HuH-7 (cell line): ENCODE measurements around the gene ZNF280D.

Experiments
- DNase-seq: peaks from one replicate; pipeline ENCODE4 v3.0.0; 2011; ENCODE audit warnings: low spot score

The ZNF280D gene

GRCh38 chr15:56639631-56640030 lies 93.7 kb downstream of the ZNF280D start:
- no peak for DNase-seq

DNA sequence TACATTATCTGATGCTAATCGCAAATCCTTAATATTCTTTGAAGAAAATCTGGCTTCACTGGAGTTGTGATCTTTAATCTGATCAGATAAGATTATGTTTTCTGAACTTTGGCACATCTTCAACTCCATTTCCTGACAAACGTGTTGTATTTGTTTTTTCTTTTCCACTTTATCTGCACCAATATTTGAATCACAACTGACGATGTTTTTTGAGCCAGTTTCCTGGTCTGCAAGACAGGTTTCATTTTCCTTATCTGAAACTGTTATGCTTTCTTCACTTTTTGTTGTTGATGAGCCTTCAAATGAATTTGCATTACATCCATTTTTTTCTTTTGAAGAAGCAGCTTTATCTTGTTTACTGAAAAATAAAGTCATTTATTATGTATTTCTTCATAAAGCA lies 101.5 kb downstream of the ZNF280D start:
- no peak for DNase-seq

DNA sequence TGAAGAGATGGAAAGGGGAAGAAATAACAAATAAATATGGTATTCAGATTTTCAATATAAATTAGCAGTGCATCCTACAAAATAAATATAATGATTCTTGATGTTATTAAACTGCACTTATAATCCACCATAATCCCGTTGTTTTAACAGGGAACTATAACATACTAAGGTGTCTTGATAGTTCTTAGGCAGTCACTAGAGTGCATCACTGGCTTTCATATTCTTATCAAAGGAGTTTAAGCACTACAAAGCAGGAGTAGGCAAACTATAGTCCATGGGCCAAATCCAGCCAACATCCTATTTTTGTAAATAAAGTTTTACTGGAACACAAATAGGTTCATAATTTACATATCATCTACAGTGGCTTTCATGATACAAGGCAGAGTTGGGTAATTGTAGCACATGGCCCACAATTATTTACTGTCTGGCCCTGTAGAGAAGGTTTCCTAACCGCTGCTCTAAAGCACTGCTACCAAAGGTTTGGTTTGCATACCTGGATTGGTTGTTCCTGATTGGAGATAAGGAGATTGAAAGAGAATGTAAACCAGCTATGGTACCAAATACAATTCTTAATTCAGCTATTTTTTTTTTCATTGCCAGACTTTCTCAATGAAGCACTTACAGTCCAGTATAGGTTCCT lies 104.3 kb downstream of the ZNF280D start:
- DNase-seq = no peak

- DNase-seq = no peak
Observed at GRCh38 chr15:56619887-56620286, 113.4 kb downstream of the ZNF280D start.

DNA sequence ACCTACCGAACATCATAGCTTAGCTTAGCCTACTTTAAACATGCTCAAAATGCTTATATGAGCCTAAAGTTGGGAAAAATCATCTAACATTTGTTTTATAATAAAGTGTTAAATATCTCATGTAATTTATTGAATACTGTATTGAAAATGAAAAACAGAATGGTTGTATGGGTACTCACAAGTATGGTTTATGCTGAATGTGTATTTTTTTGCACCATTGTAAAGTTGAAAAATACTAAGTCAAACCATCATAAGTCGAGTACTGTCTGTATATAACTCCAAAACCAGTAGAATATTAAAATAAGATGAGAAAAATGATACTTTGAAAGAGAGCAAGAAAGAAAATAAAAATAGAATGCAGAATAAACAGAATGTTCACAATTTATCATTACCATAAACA lies 115.7 kb downstream of the ZNF280D start:
- DNase-seq = no peak

- no peak for DNase-seq
Observed at GRCh38 chr15:56616551-56616950, 116.8 kb downstream of the ZNF280D start.

- DNase-seq = no peak
Observed at GRCh38 chr15:56613811-56614210, 119.5 kb downstream of the ZNF280D start.

DNA sequence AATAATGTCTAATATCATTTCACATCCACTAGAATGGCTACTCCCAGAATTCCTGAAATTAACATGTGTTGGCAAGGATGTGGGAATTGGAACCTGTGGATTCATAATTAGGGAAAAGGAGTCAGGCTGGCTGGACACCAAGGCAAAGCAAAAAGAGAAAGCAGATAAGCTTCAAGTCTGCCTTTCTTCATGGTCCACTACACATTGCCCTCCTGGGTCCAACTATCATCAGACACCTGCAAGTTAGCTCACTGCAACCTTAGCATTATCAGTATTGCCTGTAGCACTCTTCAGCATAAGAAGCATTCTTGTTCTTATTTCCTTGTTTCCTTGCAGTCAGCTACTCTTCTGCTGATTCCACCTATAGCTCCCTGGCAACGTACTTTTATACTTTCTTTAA lies 124.3 kb downstream of the ZNF280D start:
- DNase-seq = no peak

DNA sequence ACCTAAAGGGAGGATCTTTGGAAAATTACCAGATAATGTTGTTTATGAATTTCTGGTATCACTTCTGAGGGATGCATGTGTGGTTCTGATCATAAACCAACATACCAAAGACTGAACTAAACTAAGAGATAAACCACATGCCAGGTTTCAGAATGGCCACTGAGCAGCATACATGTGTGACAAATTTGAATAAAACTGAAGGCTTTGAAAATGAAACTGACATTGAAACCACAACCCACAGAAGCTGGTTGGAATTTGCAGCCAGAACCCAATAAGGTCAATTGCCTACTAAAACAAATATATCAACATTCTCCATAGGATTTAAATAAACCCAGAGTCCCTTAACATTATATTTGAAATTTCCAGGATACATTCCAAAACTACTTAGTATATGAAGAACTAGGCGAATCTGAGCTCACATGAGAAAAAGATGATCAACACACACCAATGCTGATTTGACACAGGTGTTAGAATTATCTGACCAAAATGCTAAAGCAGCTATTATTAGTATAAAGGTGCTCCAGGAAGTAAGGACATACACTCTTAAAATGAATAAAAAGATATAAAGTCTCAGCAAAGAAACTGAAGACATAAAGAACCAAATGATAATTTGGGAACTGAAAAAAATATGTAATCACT lies 125.0 kb downstream of the ZNF280D start:
- DNase-seq = no peak

DNA sequence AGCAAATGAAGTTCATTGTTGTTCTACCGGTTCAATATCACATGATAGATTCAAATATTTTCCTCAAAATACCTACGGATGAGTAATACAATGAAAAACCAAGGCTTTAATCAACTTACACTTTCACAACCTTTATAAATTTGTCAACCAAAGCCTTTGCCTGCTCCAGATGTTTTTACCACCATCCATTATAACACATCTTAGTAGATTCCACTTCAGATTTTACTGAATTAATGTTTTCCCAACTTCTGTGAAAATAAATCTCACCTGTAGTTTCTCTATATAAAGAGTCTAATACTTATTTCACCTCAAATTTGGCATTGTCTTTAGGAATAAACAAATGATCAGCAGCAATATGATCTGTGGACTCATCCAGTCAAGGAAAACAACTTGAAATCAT lies 131.1 kb downstream of the ZNF280D start:
- no peak for DNase-seq

DNA sequence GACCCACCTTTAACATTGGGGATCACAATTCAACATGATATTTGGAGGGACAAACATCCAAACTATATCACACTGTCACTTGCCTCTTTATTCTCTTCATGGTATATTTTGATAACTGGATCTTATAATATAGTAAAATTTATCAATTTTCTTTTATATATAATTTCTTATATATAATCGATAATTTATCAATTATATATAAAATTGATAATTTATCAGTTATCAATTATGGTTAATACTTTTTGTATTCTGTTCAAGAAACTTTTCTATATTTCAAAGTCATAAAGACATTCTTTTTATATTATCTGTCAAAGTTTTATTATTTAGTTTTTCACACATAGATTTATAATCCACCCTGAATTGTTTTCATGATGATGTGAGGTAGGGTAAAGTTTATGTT lies 132.9 kb downstream of the ZNF280D start:
- DNase-seq = no peak

DNA sequence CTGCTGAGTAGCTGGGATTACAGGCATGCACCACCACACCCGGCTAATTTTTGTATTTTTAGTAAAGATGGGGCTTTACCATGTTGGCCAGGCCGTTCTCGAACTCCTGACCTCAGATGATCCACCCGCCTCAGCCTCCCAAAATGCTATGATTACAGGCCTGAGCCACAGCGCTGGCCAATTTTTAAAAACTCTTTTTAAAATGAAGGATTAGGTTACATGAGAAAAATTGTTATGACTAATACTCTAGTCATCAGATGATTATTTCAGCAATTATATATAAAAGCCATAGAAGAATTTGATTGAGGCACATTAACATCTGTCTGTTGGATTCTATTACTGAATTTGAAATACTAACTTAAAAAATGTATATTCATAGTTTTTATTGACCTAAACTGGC lies 134.3 kb downstream of the ZNF280D start:
- DNase-seq = no peak

DNA sequence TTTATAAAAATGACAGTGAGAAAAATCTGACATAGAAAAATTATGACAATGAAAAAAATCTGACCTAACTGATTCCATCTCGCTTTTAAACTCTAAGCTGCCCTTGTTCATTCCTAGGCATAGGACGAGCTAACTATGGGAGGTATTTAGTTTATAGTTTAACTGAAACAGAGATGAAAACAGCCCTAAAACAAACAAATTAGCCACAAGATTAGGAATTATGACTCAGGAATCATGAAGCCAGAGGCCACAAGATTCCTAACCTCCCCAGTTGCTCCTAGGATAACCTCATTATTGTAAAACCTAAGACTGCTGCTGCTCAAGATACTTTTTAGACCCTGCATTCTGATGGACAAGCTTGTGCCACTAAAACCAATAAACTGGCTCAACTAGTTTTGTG lies 145.6 kb downstream of the ZNF280D start:
- DNase-seq = no peak

- no peak for DNase-seq
Observed at GRCh38 chr15:56586206-56586605, 147.1 kb downstream of the ZNF280D start.

DNA sequence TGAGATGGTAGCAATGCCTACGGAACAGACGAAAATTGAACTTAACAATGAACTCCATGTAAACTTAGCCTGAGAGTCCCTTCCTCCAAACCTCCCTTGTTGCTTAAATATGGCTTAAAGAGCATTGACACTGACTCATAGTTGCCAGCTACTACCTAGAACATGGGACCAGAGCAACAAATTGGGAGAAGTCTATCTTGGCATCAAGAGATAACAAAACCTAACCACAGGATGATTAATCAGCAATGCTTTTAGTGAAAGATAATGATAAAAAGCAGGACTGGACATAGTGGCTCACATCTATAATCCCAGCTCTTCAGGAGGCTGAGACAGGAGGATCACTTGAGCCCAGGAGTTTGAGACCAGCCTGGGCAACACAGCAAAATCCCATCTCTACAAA lies 150.5 kb downstream of the ZNF280D start:
- no peak for DNase-seq
